Adipocyte (in vitro differentiated cells): Measurements from ENCODE around the gene CFAP299.
A peak's percentile ranks its signal among the peaks of the same experiment; 100 is the strongest.

ENCODE experiments used
- DNase-seq: peaks from one replicate; pipeline ENCODE4 v3.0.0-alpha.2; 2015; ENCODE audit warnings: low read depth
- H3K27me3 ChIP-seq: replicated peaks from 2 replicates; pipeline ENCODE4 v1.7.0; 2013; ENCODE audit warnings: mild to moderate bottlenecking, low read length, moderate library complexity; ENCODE audit not compliant: control insufficient read depth, insufficient read depth
- H3K36me3 ChIP-seq: 2 replicates; pipeline ENCODE4 v1.7.0; 2013; ENCODE audit warnings: low read length, mild to moderate bottlenecking, moderate library complexity; ENCODE audit not compliant: control insufficient read depth, insufficient read depth, severe bottlenecking
- H3K4me1 ChIP-seq: 2 replicates; pipeline ENCODE4 v1.7.0; 2013; ENCODE audit warnings: mild to moderate bottlenecking, low read length, moderate library complexity; ENCODE audit not compliant: control insufficient read depth, insufficient read depth
- H3K4me3 ChIP-seq: 2 replicates; pipeline ENCODE4 v1.7.0; 2013; ENCODE audit warnings: mild to moderate bottlenecking, low read length, moderate library complexity
- H3K9ac ChIP-seq: 2 replicates; pipeline ENCODE4 v1.7.0; 2013; ENCODE audit warnings: mild to moderate bottlenecking, low read length, moderate library complexity
- H3K9me3 ChIP-seq: 2 replicates; pipeline ENCODE4 v1.7.0; 2013; ENCODE audit warnings: mild to moderate bottlenecking, low read length, moderate library complexity; ENCODE audit not compliant: control insufficient read depth

Gene CFAP299

GRCh38 chr4:80927420-80927819 lies 591.9 kb downstream of the CFAP299 start:
- Histone ChIP-seq H3K4me3 (no peak overlapping the region), H3K27me3 (no peaks in the 10 kb centered on the region), H3K4me1 (peaks cover 5% of the 10 kb centered on the region), H3K9ac (no peak overlapping the region), H3K9me3 (no peaks in the 10 kb centered on the region), H3K36me3 (no peaks in the 10 kb centered on the region)
- DNase-seq, result no peak

DNA sequence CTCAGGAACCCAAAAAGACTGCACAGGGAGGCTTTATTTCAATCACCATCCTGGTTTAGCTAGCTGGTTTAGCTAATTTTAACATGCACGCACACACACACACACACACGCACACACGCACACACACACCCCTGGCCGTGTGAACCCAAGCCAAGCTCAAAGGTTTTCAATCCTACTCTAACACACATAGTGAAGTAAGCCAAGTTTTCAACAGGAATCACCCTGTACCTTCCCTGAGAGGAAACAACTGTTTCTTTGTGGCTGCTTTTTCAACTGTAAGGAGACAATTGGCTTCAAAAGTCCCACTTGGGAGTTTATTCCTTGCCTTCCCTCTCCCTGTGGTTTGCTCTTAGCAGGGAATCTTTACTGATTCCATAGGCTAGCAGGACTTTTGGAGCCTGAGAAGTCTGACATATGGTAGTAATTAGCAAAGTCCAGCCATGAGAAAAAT lies 596.1 kb downstream of the CFAP299 start:
- H3K9me3 ChIP-seq, result no peaks in the 10 kb centered on the region
- peak; percentile 62 for DNase-seq
- no peaks in the 10 kb centered on the region for H3K27me3 ChIP-seq
- H3K9ac ChIP-seq, result no peak overlapping the region
- H3K4me3 ChIP-seq, result no peak overlapping the region
- H3K36me3 ChIP-seq, result no peaks in the 10 kb centered on the region
- peaks cover 5% of the 10 kb centered on the region for H3K4me1 ChIP-seq

GRCh38 chr4:80948141-80948540 lies 612.6 kb downstream of the CFAP299 start:
- no peaks in the 10 kb centered on the region for H3K9me3 ChIP-seq
- no peak overlapping the region for H3K4me3 ChIP-seq
- peaks cover 12% of the 10 kb centered on the region for H3K4me1 ChIP-seq
- peak; percentile 74 for DNase-seq
- no peaks in the 10 kb centered on the region for H3K27me3 ChIP-seq
- H3K36me3 ChIP-seq, result no peaks in the 10 kb centered on the region
- H3K9ac ChIP-seq, result no peak overlapping the region

- Histone ChIP-seq H3K4me1 (peaks cover 12% of the 10 kb centered on the region), H3K4me3 (no peak overlapping the region), H3K9ac (no peak overlapping the region), H3K27me3 (no peaks in the 10 kb centered on the region), H3K9me3 (no peaks in the 10 kb centered on the region), H3K36me3 (no peaks in the 10 kb centered on the region)
- DNase-seq, result no peak
These were observed 613.5 kb downstream of the CFAP299 start for GRCh38 chr4:80948995-80949394.

GRCh38 chr4:80956421-80956820 lies 620.9 kb downstream of the CFAP299 start:
- no peak overlapping the region for H3K4me3 ChIP-seq
- H3K4me1 ChIP-seq, result no peaks in the 10 kb centered on the region
- H3K9ac ChIP-seq, result no peak overlapping the region
- no peaks in the 10 kb centered on the region for H3K27me3 ChIP-seq
- no peaks in the 10 kb centered on the region for H3K9me3 ChIP-seq
- no peaks in the 10 kb centered on the region for H3K36me3 ChIP-seq
- DNase-seq, result no peak

GRCh38 chr4:80963051-80963450 lies 627.5 kb downstream of the CFAP299 start:
- DNase-seq, result peak; percentile 56
- no peak overlapping the region for H3K9ac ChIP-seq
- no peaks in the 10 kb centered on the region for H3K27me3 ChIP-seq
- no peaks in the 10 kb centered on the region for H3K36me3 ChIP-seq
- no peak overlapping the region for H3K4me3 ChIP-seq
- peaks cover 6% of the 10 kb centered on the region for H3K4me1 ChIP-seq
- no peaks in the 10 kb centered on the region for H3K9me3 ChIP-seq

DNA sequence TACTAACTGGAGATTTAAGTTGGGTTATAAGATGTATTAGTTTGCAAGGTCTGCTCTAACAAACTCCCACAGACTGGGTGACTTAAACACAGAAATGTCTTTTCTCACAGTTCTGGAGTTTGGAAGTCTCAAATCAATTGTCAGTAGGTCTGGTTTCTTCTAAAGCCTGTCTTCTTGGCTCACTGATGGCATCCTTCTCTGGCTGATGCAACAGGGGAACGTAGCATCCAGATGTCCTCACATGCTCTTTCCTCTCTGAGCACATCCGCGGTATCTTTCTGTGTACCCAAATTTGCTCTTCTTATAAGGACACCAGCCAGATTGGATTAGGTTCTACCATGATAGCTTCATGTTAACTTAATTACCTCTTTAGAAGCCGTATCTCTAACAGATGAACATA lies 631.8 kb downstream of the CFAP299 start:
- Histone ChIP-seq H3K4me3 (no peak overlapping the region), H3K9me3 (no peaks in the 10 kb centered on the region), H3K36me3 (no peaks in the 10 kb centered on the region), H3K27me3 (no peaks in the 10 kb centered on the region), H3K9ac (no peak overlapping the region), H3K4me1 (peaks cover 6% of the 10 kb centered on the region)
- DNase-seq, result no peak

DNA sequence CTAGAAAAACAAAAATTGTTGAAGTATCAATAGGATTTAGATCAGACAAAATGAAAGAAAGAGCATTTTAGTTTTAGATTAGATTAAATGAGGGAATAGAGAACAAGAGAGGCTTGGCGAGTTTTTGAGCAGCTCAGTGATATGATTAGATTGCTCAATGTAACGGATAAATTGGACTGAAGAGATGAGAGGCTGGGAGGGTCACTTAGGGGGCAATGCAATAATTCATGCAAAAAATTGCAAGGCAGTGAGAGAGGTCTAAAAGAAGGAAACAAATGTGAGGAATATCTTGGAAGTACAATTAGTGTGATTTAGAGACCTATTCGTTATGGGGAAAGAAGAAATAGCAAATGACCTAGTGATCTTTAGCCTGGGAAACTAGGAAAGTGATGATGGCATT lies 644.7 kb downstream of the CFAP299 start:
- H3K4me3 ChIP-seq, result no peak overlapping the region
- no peaks in the 10 kb centered on the region for H3K4me1 ChIP-seq
- no peaks in the 10 kb centered on the region for H3K36me3 ChIP-seq
- no peak overlapping the region for H3K9ac ChIP-seq
- no peaks in the 10 kb centered on the region for H3K27me3 ChIP-seq
- DNase-seq, result no peak
- H3K9me3 ChIP-seq, result no peaks in the 10 kb centered on the region

DNA sequence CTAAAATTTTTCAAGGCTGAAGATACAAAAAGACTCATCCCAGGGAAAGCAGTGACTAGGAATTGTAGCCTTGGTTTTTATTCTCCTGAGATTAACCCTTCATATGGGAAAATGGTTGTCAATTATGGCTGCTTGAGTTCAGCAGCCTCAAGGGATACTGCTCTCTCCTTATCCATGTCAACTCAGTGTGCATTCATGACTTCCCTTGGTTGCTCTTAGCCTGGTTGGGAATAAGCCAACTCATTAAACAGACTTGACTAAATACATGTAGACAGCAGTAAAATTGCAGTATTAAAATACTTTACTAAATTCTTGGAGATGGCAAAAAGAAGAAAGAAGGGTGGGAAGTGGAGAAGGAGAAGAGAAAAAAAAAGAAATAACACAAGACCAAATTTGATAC lies 650.5 kb downstream of the CFAP299 start:
- Histone ChIP-seq H3K4me3 (no peak overlapping the region), H3K4me1 (peaks cover 4% of the 10 kb centered on the region), H3K36me3 (no peaks in the 10 kb centered on the region), H3K27me3 (no peaks in the 10 kb centered on the region), H3K9ac (no peak overlapping the region), H3K9me3 (no peaks in the 10 kb centered on the region)
- no peak for DNase-seq

DNA sequence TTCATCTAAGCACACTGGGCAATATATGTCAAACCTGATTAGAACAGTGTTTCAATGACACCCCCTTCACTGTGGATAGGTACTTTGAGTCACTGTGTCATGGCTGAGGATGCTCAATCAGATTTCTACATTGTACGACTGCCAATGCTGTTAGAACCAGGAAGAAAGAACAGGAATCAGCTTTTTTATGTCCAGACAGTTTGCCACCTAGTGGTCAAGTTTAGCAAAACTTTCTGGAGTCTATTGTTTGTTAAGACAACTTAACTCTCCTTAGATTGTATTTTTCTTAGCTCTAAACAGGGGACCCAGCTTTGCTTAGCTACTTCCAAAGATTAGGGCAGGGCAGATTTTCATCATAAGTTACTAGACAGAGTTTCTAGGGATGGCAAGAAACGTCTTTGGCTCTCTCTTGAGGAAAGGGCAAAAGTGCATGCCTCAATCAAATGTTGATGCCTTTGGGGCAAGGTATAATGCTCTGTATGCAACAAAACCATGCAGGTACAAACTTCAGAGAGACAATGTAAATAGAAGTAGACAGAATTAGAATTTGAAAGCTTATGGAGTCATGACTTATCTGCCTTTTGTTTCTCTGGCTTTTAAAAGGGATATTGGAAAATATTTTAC lies 654.5 kb downstream of the CFAP299 start:
- Histone ChIP-seq H3K9ac (no peak overlapping the region), H3K4me1 (peaks cover 4% of the 10 kb centered on the region), H3K36me3 (no peaks in the 10 kb centered on the region), H3K9me3 (no peaks in the 10 kb centered on the region), H3K4me3 (no peak overlapping the region), H3K27me3 (no peaks in the 10 kb centered on the region)
- peak; percentile 86 for DNase-seq

- Histone ChIP-seq H3K9me3 (no peaks in the 10 kb centered on the region), H3K4me1 (peaks cover 4% of the 10 kb centered on the region), H3K27me3 (no peaks in the 10 kb centered on the region), H3K4me3 (no peak overlapping the region), H3K9ac (no peak overlapping the region), H3K36me3 (no peaks in the 10 kb centered on the region)
- DNase-seq, result no peak
These were observed 655.3 kb downstream of the CFAP299 start for GRCh38 chr4:80990851-80991250.

- Histone ChIP-seq H3K9ac (no peak overlapping the region), H3K4me1 (no peaks in the 10 kb centered on the region), H3K9me3 (no peaks in the 10 kb centered on the region), H3K36me3 (no peaks in the 10 kb centered on the region), H3K27me3 (no peaks in the 10 kb centered on the region), H3K4me3 (no peak overlapping the region)
- no peak for DNase-seq
These were observed 664.4 kb downstream of the CFAP299 start for GRCh38 chr4:80999943-81000342.
